Epithelial cell of proximal tubule (primary cell): ENCODE results near the gene GRPEL1. TPM values are rescaled to one million over a fixed set of nuclear protein-coding genes. Genes with fewer than 3 reads are reported as not detected.
"Not testable (repeated sequence)": the region's sequence is repeated elsewhere in the genome, so short reads cannot be mapped to it uniquely, and the experiment has no call there.

Experiments
- DNase-seq: peaks from one replicate; pipeline ENCODE4 v3.0.0-alpha.2; 2011; ENCODE audit warnings: low read depth
- H3K4me3 ChIP-seq: 2 replicates; pipeline ENCODE4 v1.5.1; 2011; ENCODE audit warnings: low read depth, mild to moderate bottlenecking, low read length
- CTCF ChIP-seq: conservative IDR thresholded peaks from 2 replicates; pipeline ENCODE4 v1.5.1; 2012; ENCODE audit warnings: low read depth, mild to moderate bottlenecking, low read length
- total RNA-seq: library from RNA; depleted of rRNA; stranded (reverse); fragments of >200 nt; gene quantifications from 2 replicates; pipeline ENCODE4 v1.2.3, GENCODE V29; 2015

The GRPEL1 gene
- total RNA-seq, 1 donor from 2014 or later = 45.8 TPM

- peak overlapping the region; percentile 77 for H3K4me3 ChIP-seq
- no peak for DNase-seq
Measured at GRCh38 chr4:7103607-7104365, 35.9 kb upstream of the GRPEL1 start.

GRCh38 chr4:7103031-7103606 is 35.3 kb upstream of the GRPEL1 start:
- no peak for DNase-seq
- no peak for TF ChIP-seq CTCF
- peak overlapping the region; percentile 77 for H3K4me3 ChIP-seq

More at GRCh38 chr4:7103607-7104365, 35.9 kb upstream of the GRPEL1 start:
- TF ChIP-seq CTCF = no peak

- peak overlapping the region; percentile 77 for H3K4me3 ChIP-seq
- DNase-seq = not testable (repeated sequence)
Measured at GRCh38 chr4:7102516-7102909, 34.6 kb upstream of the GRPEL1 start.

GRCh38 chr4:7101692-7102515 is 34.0 kb upstream of the GRPEL1 start:
- H3K4me3 ChIP-seq = peak overlapping the region; percentile 52
- TF ChIP-seq CTCF = peak; percentile 78
- no peak for DNase-seq

GRCh38 chr4:7096236-7096635 is 28.4 kb upstream of the GRPEL1 start:
- no peak for DNase-seq
- TF ChIP-seq CTCF = no peak
- H3K4me3 ChIP-seq = no peak overlapping the region

DNA sequence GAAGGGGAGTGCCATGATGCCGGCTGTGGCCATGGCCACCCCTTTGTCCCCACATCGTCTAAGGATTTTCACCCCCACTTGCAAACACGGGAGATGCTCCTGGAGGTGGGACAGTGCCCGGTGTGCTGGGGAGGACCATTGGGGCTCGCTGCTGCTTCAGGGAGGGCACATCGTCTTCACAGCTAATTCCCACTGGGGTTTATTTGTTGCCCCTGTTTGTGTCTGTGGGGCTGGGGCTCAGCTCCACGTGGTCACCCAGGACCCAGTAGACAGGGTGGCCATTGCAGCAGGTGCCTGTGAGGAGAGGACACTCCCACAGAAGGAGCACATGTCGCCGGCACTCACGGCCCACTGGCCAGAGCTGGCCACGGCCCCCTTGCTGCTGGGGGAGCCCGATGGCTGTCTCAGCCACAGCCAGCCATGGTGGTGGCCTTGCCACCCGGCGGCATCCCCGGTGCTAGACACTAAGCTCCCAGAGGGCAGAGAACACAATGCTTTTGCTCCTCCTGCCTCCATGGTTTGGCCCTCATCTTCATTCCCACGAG is 27.8 kb upstream of the GRPEL1 start:
- TF ChIP-seq CTCF = no peak
- H3K4me3 ChIP-seq = no peak overlapping the region
- no peak for DNase-seq

GRCh38 chr4:7094916-7095315 is 27.1 kb upstream of the GRPEL1 start:
- TF ChIP-seq CTCF = no peak
- no peak overlapping the region for H3K4me3 ChIP-seq
- no peak for DNase-seq
